ENCODE data around the gene DDX47. TPM values are rescaled to one million over a fixed set of nuclear protein-coding genes. Genes with fewer than 3 reads are reported as not detected.
"Not testable (repeated sequence)": the region's sequence is repeated elsewhere in the genome, so short reads cannot be mapped to it uniquely, and the experiment has no call there.

DDX47 gene
- total and polyA plus RNA-seq, 10 of the 15 experiments (the other 5 are each of a cell fraction or from before 2014, with no cell fraction given) = 84.8 to 266 (median 120) TPM

- H3K79me2 ChIP-seq (ENCODE audit: control insufficient read depth, insufficient read depth, low read length); POLR2A ChIA-PET; H3K9ac ChIP-seq (ENCODE audit: control insufficient read depth, insufficient read depth, low read length); H3K4me3 ChIP-seq; ATAC-seq; H2AFZ ChIP-seq (ENCODE audit: control insufficient read depth, low read depth, low read length); H3K27me3 ChIP-seq (replicated peaks in 1 of 2; ENCODE audit: control insufficient read depth in 2 of 2, insufficient read depth in 2 of 2, low read length in 1 of 2); intact Hi-C loops (cut with micrococcal nuclease; ENCODE audit: unreplicated experiment); BruUV-seq (replicated peaks); H3K4me2 ChIP-seq (ENCODE audit: control insufficient read depth, insufficient read depth); FAIRE-seq; H4K20me1 ChIP-seq (ENCODE audit: control insufficient read depth, insufficient read depth); H3K27ac ChIP-seq (ENCODE audit: control insufficient read depth, insufficient read depth); DNase-seq (ENCODE audit: low read depth, low spot score); H3K9me3 ChIP-seq (replicated peaks; ENCODE audit: control insufficient read depth, insufficient read depth, low read length); H3K36me3 ChIP-seq (ENCODE audit: control insufficient read depth in 2 of 2, insufficient read depth in 2 of 2, low read length in 1 of 2); RAD21 ChIA-PET (ENCODE audit: unreplicated experiment): not testable (repeated sequence)
- peak; percentile 69 for TF ChIP-seq JUNB (IDR thresholded peaks at IDR 0.05)
- TF ChIP-seq ZNF384 (IDR thresholded peaks at IDR 0.05; ENCODE audit: borderline replicate concordance, low read depth, low read length) = peak; percentile 35; the same call in 1 of the 2 replicates
- TF ChIP-seq CREM (IDR thresholded peaks at IDR 0.05; ENCODE audit: low read depth) = peak; percentile 36; the same call in 1 of the 2 replicates
- TF ChIP-seq IRF4 (IDR thresholded peaks at IDR 0.05; ENCODE audit: low read depth, low read length) = 0 out of 2 replicates have a peak, but pooled peaks have one; percentile 15
- peak; percentile 56; the same call in 1 of the 2 replicates for TF ChIP-seq SPI1 (IDR thresholded peaks at IDR 0.05; ENCODE audit: borderline replicate concordance, insufficient read depth, low read depth, low read length)
- TF ChIP-seq EED (IDR thresholded peaks at IDR 0.05; ENCODE audit: low read depth) = peak; percentile 42; the same call in 1 of the 2 replicates
- peak; percentile 34; the same call in 1 of the 2 replicates for TF ChIP-seq CREB1 (IDR thresholded peaks at IDR 0.05; ENCODE audit: low read depth)
- ChIA-PET SMC1A (ENCODE audit: uncharacterized antibody, unreplicated experiment) (interaction anchor here (1.0 kb wide), 1 partner anchor 12 kb away, joined by 3 read pairs; no protein-coding TSS in a partner anchor), CTCF (interaction anchor here (0.6 kb wide), 1 partner anchor 333 kb away, joined by 3 read pairs; no protein-coding TSS in a partner anchor)
- in situ Hi-C loops (cut with MboI) = loop anchor here (25.0 kb wide), 1 partner anchor 1986 kb away; no protein-coding TSS in a partner anchor
- 64% methylated on average over 4 of the region's 4 CpGs for WGBS (ENCODE audit: insufficient coverage, insufficient replicate concordance, low lambda C conversion rate, missing lambda C conversion rate)
- peaks cover 20% of the 10 kb centered on the region for H3K4me1 ChIP-seq (ENCODE audit: control insufficient read depth, insufficient read depth, low read length)
Observed at GRCh38 chr12:12801656-12802055, 11.5 kb upstream of the DDX47 start.

- ATAC-seq (peak; percentile 90), FAIRE-seq (peak; percentile 81), DNase-seq (ENCODE audit: low read depth, low spot score) (no peak)
- Histone ChIP-seq H3K9me3 (replicated peaks; ENCODE audit: control insufficient read depth, insufficient read depth, low read length) (no peaks in the 10 kb centered on the region), H3K4me1 (ENCODE audit: control insufficient read depth, insufficient read depth, low read length) (peaks cover 33% of the 10 kb centered on the region), H2AFZ (ENCODE audit: control insufficient read depth, low read depth, low read length) (peak overlapping the region; percentile 70), H3K4me3 (no peak overlapping the region), H3K27ac (ENCODE audit: control insufficient read depth, insufficient read depth) (no peak overlapping the region; the same call in 1 of the 2 replicates), H3K27me3 (replicated peaks in 1 of 2; ENCODE audit: control insufficient read depth in 2 of 2, insufficient read depth in 2 of 2, low read length in 1 of 2) (no peaks in the 10 kb centered on the region), H3K79me2 (ENCODE audit: control insufficient read depth, insufficient read depth, low read length) (no peaks in the 10 kb centered on the region), H3K9ac (ENCODE audit: control insufficient read depth, insufficient read depth, low read length) (no peak overlapping the region), H4K20me1 (ENCODE audit: control insufficient read depth, insufficient read depth) (no peaks in the 10 kb centered on the region), H3K36me3 (ENCODE audit: control insufficient read depth in 2 of 2, insufficient read depth in 2 of 2, low read length in 1 of 2) (no peaks in the 10 kb centered on the region), H3K4me2 (ENCODE audit: control insufficient read depth, insufficient read depth) (peak overlapping the region; percentile 69)
- WGBS (ENCODE audit: insufficient coverage, insufficient replicate concordance, low lambda C conversion rate, missing lambda C conversion rate) = 8% methylated on average over 2 of the region's 2 CpGs
- ChIA-PET SMC1A (ENCODE audit: uncharacterized antibody, unreplicated experiment) (interaction anchor here (0.6 to 7.3 kb wide), 7 partner anchors 9 to 298 kb away, joined by 3 to 50 read pairs (median 7); partner anchors contain the start of gene DDX47), CTCF (interaction anchor here (0.6 to 5.4 kb wide), 8 partner anchors 9 to 1240 kb away, joined by 3 to 67 read pairs (median 4); partner anchors contain the start of gene DDX47), POLR2A (interaction anchor here (1.0 to 3.9 kb wide), 5 partner anchors 9 to 43 kb away, joined by 3 to 28 read pairs (median 3); partner anchors contain the start of gene DDX47), RAD21 (ENCODE audit: unreplicated experiment) (interaction anchor here (0.6 to 2.5 kb wide), 9 partner anchors 8 to 328 kb away, joined by 3 to 12 read pairs (median 4); partner anchors contain the start of gene DDX47)
- intact Hi-C loops (cut with micrococcal nuclease; ENCODE audit: unreplicated experiment) (no loop called here), in situ Hi-C loops (cut with MboI) (loop anchor here (25.0 kb wide), 1 partner anchor 1984 kb away; no protein-coding TSS in a partner anchor)
- BruUV-seq (replicated peaks) = no TSS peak
- no peak for TF ChIP-seq KAT2A (conservative IDR thresholded peaks at IDR 0.05; ENCODE audit: control insufficient read depth, low read depth, low read length)
- no peak for TF ChIP-seq NR2C1 (IDR thresholded peaks at IDR 0.05)
- no peak for TF ChIP-seq HSF1 (IDR thresholded peaks at IDR 0.05; ENCODE audit: low read depth, low read length)
- no peak for TF ChIP-seq ZNF622 (IDR thresholded peaks at IDR 0.05)
- TF ChIP-seq USF1 (IDR thresholded peaks at IDR 0.05; ENCODE audit: borderline replicate concordance, extremely low read length, insufficient read depth, low read depth, low read length) = no peak
- no peak for TF ChIP-seq NKRF (conservative IDR thresholded peaks at IDR 0.05)
Observed at GRCh38 chr12:12803186-12803585, 10.0 kb upstream of the DDX47 start.

Data from GM12878 (cell line).